WTC11 (cell line): ENCODE results near the gene CD4. TPM values are rescaled to one million over a fixed set of nuclear protein-coding genes. Genes with fewer than 3 reads are reported as not detected.

Source experiments
- ATAC-seq: fragments of 200-7000 bp; cut with Tn5 transposase; 2 replicates; pipeline ENCODE4 v1.10.0; 2021; ENCODE audit warnings: mild to moderate bottlenecking, moderate library complexity
- CTCF ChIA-PET: fragments of 300-600 bp; sonication (Branson Sonifier 250); formaldehyde crosslinking; loops from one replicate; lab custom pipeline; 2021; ENCODE audit warnings: antibody characterized with exemption; lab: Charles Lee
- POLR2A ChIA-PET: fragments of 350-600 bp; sonication (Branson Sonifier 250); formaldehyde crosslinking; loops from one replicate; lab custom pipeline; 2021; ENCODE audit warnings: antibody characterized with exemption; lab: Charles Lee
- DNase-seq: peaks from one replicate; pipeline ENCODE4 v3.0.0; 2021; ENCODE audit warnings: low spot score
- H3K27ac Mint-ChIP-seq: 2 replicates; pipeline ENCODE4 v1.8.0; 2021; ENCODE audit warnings: mixed read lengths
- H3K27me3 Mint-ChIP-seq: 2 replicates; pipeline ENCODE4 v1.8.0; 2021; ENCODE audit warnings: low read depth, mild to moderate bottlenecking, moderate library complexity, mixed read lengths
- H3K36me3 Mint-ChIP-seq: 2 replicates; pipeline ENCODE4 v1.8.0; 2021; ENCODE audit warnings: mixed read lengths
- H3K4me1 Mint-ChIP-seq: 2 replicates; pipeline ENCODE4 v1.8.0; 2022; ENCODE audit warnings: mixed read lengths
- H3K4me3 Mint-ChIP-seq: 2 replicates; pipeline ENCODE4 v1.8.0; 2021; ENCODE audit warnings: mild to moderate bottlenecking, moderate library complexity, mixed read lengths
- H3K9me3 Mint-ChIP-seq: 2 replicates; pipeline ENCODE4 v1.8.0; 2021; ENCODE audit warnings: mixed read lengths
- AR ChIP-seq: fragments of 250-450 bp; sonication (Bioruptor Pico); IDR thresholded peaks from 2 replicates; pipeline ENCODE4 v1.9.0; 2021; ENCODE audit warnings: mild to moderate bottlenecking
- CBFB ChIP-seq: sonication (generic); formaldehyde crosslinking; IDR thresholded peaks from 2 replicates; pipeline ENCODE4 v1.8.1; 2022; ENCODE audit warnings: mild to moderate bottlenecking, low read depth, missing genetic modification reagents
- FOXK1 ChIP-seq: sonication (generic); formaldehyde crosslinking; IDR thresholded peaks from 2 replicates; pipeline ENCODE4 v1.8.0; 2022; ENCODE audit warnings: mild to moderate bottlenecking, moderate library complexity, missing genetic modification reagents
- MAX ChIP-seq: sonication (generic); formaldehyde crosslinking; IDR thresholded peaks from 2 replicates; pipeline ENCODE4 v1.8.0; 2022; ENCODE audit warnings: mild to moderate bottlenecking, missing genetic modification reagents
- NFATC4 ChIP-seq: fragments of 250-450 bp; sonication (Bioruptor Pico); IDR thresholded peaks from 2 replicates; pipeline ENCODE4 v1.9.0; 2021; ENCODE audit warnings: mild to moderate bottlenecking
- NFE2L1 ChIP-seq: sonication (generic); formaldehyde crosslinking; IDR thresholded peaks from 2 replicates; pipeline ENCODE4 v1.8.1; 2023; ENCODE audit warnings: missing genetic modification reagents
- NFYB ChIP-seq: sonication (generic); formaldehyde crosslinking; conservative IDR thresholded peaks from 2 replicates; pipeline ENCODE4 v1.8.0; 2022; ENCODE audit warnings: low read depth, missing genetic modification reagents
- USF1 ChIP-seq: sonication (generic); formaldehyde crosslinking; IDR thresholded peaks from 2 replicates; pipeline ENCODE4 v1.8.0; 2022; ENCODE audit warnings: mild to moderate bottlenecking, missing genetic modification reagents
- USF2 ChIP-seq: sonication (generic); formaldehyde crosslinking; IDR thresholded peaks from 2 replicates; pipeline ENCODE4 v1.8.1; 2023; ENCODE audit warnings: mild to moderate bottlenecking, missing genetic modification reagents, moderate library complexity
- ZBTB43 ChIP-seq: sonication (generic); formaldehyde crosslinking; IDR thresholded peaks from 2 replicates; pipeline ENCODE4 v1.8.1; 2023; ENCODE audit warnings: mild to moderate bottlenecking, missing genetic modification reagents
- ZNF219 ChIP-seq: sonication (generic); formaldehyde crosslinking; IDR thresholded peaks from 2 replicates; pipeline ENCODE4 v1.8.0; 2023; ENCODE audit warnings: missing genetic modification reagents, mild to moderate bottlenecking, borderline replicate concordance
- ZNF532 ChIP-seq: fragments of 250-450 bp; sonication (Bioruptor Pico); IDR thresholded peaks from 2 replicates; pipeline ENCODE4 v1.9.0; 2021; ENCODE audit warnings: mild to moderate bottlenecking, borderline replicate concordance
- total RNA-seq: library from RNA; stranded (reverse); gene quantifications from 3 replicates; pipeline ENCODE4 v1.2.3, GENCODE V29; 2021

The CD4 gene
- total RNA-seq, 1 experiment from 2014 or later: 2.5 TPM

GRCh38 chr12:6817662-6818157 lies 28.4 kb downstream of the CD4 start:
- Mint-ChIP-seq H3K4me1 (peaks cover 44% of the 10 kb centered on the region), H3K27ac (peak overlapping the region; percentile 26), H3K36me3 (no peaks in the 10 kb centered on the region), H3K27me3 (peaks cover 57% of the 10 kb centered on the region), H3K4me3 (no peak overlapping the region), H3K9me3 (no peaks in the 10 kb centered on the region)
- TF ChIP-seq ZNF219 (CRISPR knock-in tag) (no peak), NFATC4 (CRISPR knock-in tag) (no peak), ZBTB43 (CRISPR knock-in tag) (peak; percentile 98), NFE2L1 (CRISPR knock-in tag) (0 out of 2 replicates have a peak, but pooled peaks have one; percentile 15)
- DNase-seq (no peak), ATAC-seq (no peak)
- POLR2A ChIA-PET: interaction anchor here (1.5 kb wide), 1 partner anchor 65 kb away, joined by 5 read pairs; the partner anchor contains the start of gene MLF2
- CTCF ChIA-PET: interaction anchor here (1.9 to 2.4 kb wide), 2 partner anchors 64 kb away, joined by 7 to 8 read pairs; partner anchors contain the start of gene MLF2

GRCh38 chr12:6818222-6818621 lies 28.9 kb downstream of the CD4 start:
- no peak overlapping the region; the same call in 1 of the 2 replicates for H3K27ac Mint-ChIP-seq

More at GRCh38 chr12:6818222-6818621, 28.9 kb downstream of the CD4 start:
- Mint-ChIP-seq H3K36me3 (no peaks in the 10 kb centered on the region), H3K27me3 (peaks cover 62% of the 10 kb centered on the region), H3K4me3 (peak overlapping the region; percentile 56), H3K9me3 (no peaks in the 10 kb centered on the region), H3K4me1 (peaks cover 49% of the 10 kb centered on the region)
- ATAC-seq (peak; percentile 47), DNase-seq (peak; percentile 74)
- CTCF ChIA-PET: interaction anchor here (0.6 to 2.4 kb wide), 2 partner anchors 64 to 94 kb away, joined by 3 to 8 read pairs; partner anchors contain the start of gene COPS7A
- POLR2A ChIA-PET: interaction anchor here (1.1 to 1.5 kb wide), 2 partner anchors 49 to 66 kb away, joined by 3 to 5 read pairs; partner anchors contain the start of gene MLF2
- TF ChIP-seq FOXK1 (CRISPR knock-in tag) (no peak), NFYB (CRISPR knock-in tag) (peak; percentile 63), USF2 (CRISPR knock-in tag) (peak; percentile 70), CBFB (CRISPR knock-in tag) (no peak), AR (CRISPR knock-in tag) (no peak), ZNF532 (CRISPR knock-in tag) (no peak), MAX (CRISPR knock-in tag) (peak; percentile 21; the same call in 1 of the 2 replicates), USF1 (CRISPR knock-in tag) (peak; percentile 63; the same call in 1 of the 2 replicates), NFATC4 (CRISPR knock-in tag) (no peak)
